Globus pallidus (tissue), 1 donor: ENCODE data around the gene PKIB.
"Not testable (repeated sequence)": the region's sequence is repeated elsewhere in the genome, so short reads cannot be mapped to it uniquely, and the experiment has no call there.

Experiments used
- DNase-seq: peaks from one replicate; pipeline ENCODE4 v3.0.0-alpha.2; 2015; ENCODE audit warnings: low spot score

Gene PKIB

GRCh38 chr6:122609881-122610689 is at the start of gene PKIB:
Gene PKIB (plus strand): TSS chr6:122610405. CDS start chr6:122717795, 107,390 bp downstream.
- peak; percentile 64 for DNase-seq

- no peak for DNase-seq
Observed at GRCh38 chr6:122563364-122564052, 46.7 kb upstream of the PKIB start.

- DNase-seq = no peak
Observed at GRCh38 chr6:122564230-122564629, 46.0 kb upstream of the PKIB start.

GRCh38 chr6:122565708-122566107 is 44.5 kb upstream of the PKIB start:
- DNase-seq = no peak

- DNase-seq = no peak
Observed at GRCh38 chr6:122567034-122567433, 43.2 kb upstream of the PKIB start.

- no peak for DNase-seq
Observed at GRCh38 chr6:122568350-122568749, 41.9 kb upstream of the PKIB start.

- DNase-seq = no peak
Observed at GRCh38 chr6:122568797-122569221, 41.4 kb upstream of the PKIB start.

GRCh38 chr6:122569230-122569771 is 40.9 kb upstream of the PKIB start:
- no peak for DNase-seq

- no peak for DNase-seq
Observed at GRCh38 chr6:122571888-122572287, 38.3 kb upstream of the PKIB start.

- no peak for DNase-seq
Observed at GRCh38 chr6:122576888-122577287, 33.3 kb upstream of the PKIB start.

- DNase-seq = no peak
Observed at GRCh38 chr6:122578961-122579360, 31.2 kb upstream of the PKIB start.

GRCh38 chr6:122580737-122581136 is 29.5 kb upstream of the PKIB start:
- DNase-seq = no peak

GRCh38 chr6:122589115-122589514 is 21.1 kb upstream of the PKIB start:
- DNase-seq = no peak

GRCh38 chr6:122598295-122598694 is 11.9 kb upstream of the PKIB start:
- DNase-seq = not testable (repeated sequence)

- DNase-seq = peak; percentile 79
Observed at GRCh38 chr6:122604676-122605075, 5.5 kb upstream of the PKIB start.

- DNase-seq = peak; percentile 11
Observed at GRCh38 chr6:122610690-122611455, 668 bp downstream of the PKIB start.

- DNase-seq = no peak
Observed at GRCh38 chr6:122612838-122613237, 2.6 kb downstream of the PKIB start.

GRCh38 chr6:122614303-122614702 is 4.1 kb downstream of the PKIB start:
- no peak for DNase-seq

GRCh38 chr6:122615409-122615808 is 5.2 kb downstream of the PKIB start:
- no peak for DNase-seq

GRCh38 chr6:122616877-122617276 is 6.7 kb downstream of the PKIB start:
- no peak for DNase-seq

GRCh38 chr6:122619309-122619708 is 9.1 kb downstream of the PKIB start:
- DNase-seq = no peak

- no peak for DNase-seq
Observed at GRCh38 chr6:122620428-122620827, 10.2 kb downstream of the PKIB start.
